Upper lobe of left lung (tissue), 4 donors: ENCODE measurements around the gene PLGRKT.

Experiments used
- CTCF ChIP-seq, 6 experiments: fragments of 450-650 bp in 4 of 6; fragments of 200-600 bp in 2 of 6; sonication (generic) in 2 of 6; IDR thresholded peaks; one replicate each; pipeline ENCODE4 v1.5.1; 2016 to 2019; ENCODE audit warnings: antibody characterized with exemption in 6 of 6
- POLR2AphosphoS5 ChIP-seq, 2 donors: sonication (generic); formaldehyde crosslinking; IDR thresholded peaks; one replicate each; pipeline ENCODE4 v1.5.1; 2017; ENCODE audit warnings: antibody characterized with exemption in 2 of 2

GRCh38 chr9:5419987-5420386, 17.7 kb downstream of the PLGRKT start:
- TF ChIP-seq CTCF (IDR thresholded peaks at IDR 0.05) = no peak
- TF ChIP-seq POLR2AphosphoS5 (IDR thresholded peaks at IDR 0.05) = no peak
